H9 (cell line): ENCODE measurements around the gene DSG2. TPM values are rescaled to one million over a fixed set of nuclear protein-coding genes. Genes with fewer than 3 reads are reported as not detected.

ENCODE experiments used
- DNase-seq: peaks from one replicate; pipeline ENCODE4 v3.0.0-alpha.2; 2017
- H2AFZ ChIP-seq: one replicate; pipeline ENCODE4 v1.6.1; 2013; ENCODE audit warnings: mild to moderate bottlenecking, low read length, control low read depth, moderate library complexity
- H2AK5ac ChIP-seq: 2 replicates; pipeline ENCODE4 v1.6.1; 2013; ENCODE audit warnings: low read length, control low read depth, mixed read lengths; ENCODE audit not compliant: insufficient read length
- H2BK120ac ChIP-seq: one replicate; pipeline ENCODE4 v1.6.1; 2013; ENCODE audit warnings: low read depth, mild to moderate bottlenecking, low read length, control low read depth, inconsistent platforms; ENCODE audit not compliant: poor library complexity, severe bottlenecking
- H2BK12ac ChIP-seq: 2 replicates; pipeline ENCODE4 v1.6.1; 2013; ENCODE audit warnings: low read length, control low read depth, mixed read lengths, low read depth; ENCODE audit not compliant: insufficient read length
- H2BK15ac ChIP-seq: 2 replicates; pipeline ENCODE4 v1.6.1; 2013; ENCODE audit warnings: low read depth, low read length, control low read depth
- H2BK20ac ChIP-seq: one replicate; pipeline ENCODE4 v1.6.1; 2013; ENCODE audit warnings: low read depth, mild to moderate bottlenecking, low read length, control low read depth, inconsistent platforms; ENCODE audit not compliant: poor library complexity, severe bottlenecking
- H2BK5ac ChIP-seq: 2 replicates; pipeline ENCODE4 v1.6.1; 2013; ENCODE audit warnings: low read length, control low read depth, mixed read lengths; ENCODE audit not compliant: insufficient read length
- H3K14ac ChIP-seq: 2 replicates; pipeline ENCODE4 v1.6.1; 2013; ENCODE audit warnings: low read length, control low read depth; ENCODE audit not compliant: insufficient read depth
- H3K18ac ChIP-seq: 2 replicates; pipeline ENCODE4 v1.6.1; 2013; ENCODE audit warnings: low read depth, mild to moderate bottlenecking, mixed read lengths, low read length, control low read depth; ENCODE audit not compliant: insufficient read length
- H3K23ac ChIP-seq: 2 replicates; pipeline ENCODE4 v1.6.1; 2013; ENCODE audit warnings: low read length, control low read depth, mixed read lengths, low read depth; ENCODE audit not compliant: insufficient read length
- H3K23me2 ChIP-seq: 2 replicates; pipeline ENCODE4 v1.6.1; 2013; ENCODE audit warnings: low read depth, mild to moderate bottlenecking, mixed read lengths, low read length, control low read depth; ENCODE audit not compliant: insufficient read length, poor library complexity, severe bottlenecking
- H3K27ac ChIP-seq: 2 replicates; pipeline ENCODE4 v1.5.1; 2013; ENCODE audit warnings: low read length, control low read depth, mixed read lengths, low read depth; ENCODE audit not compliant: insufficient read length
- H3K27me3 ChIP-seq: 2 replicates; pipeline ENCODE4 v1.6.1; 2013; ENCODE audit warnings: low read length, control low read depth, inconsistent platforms; ENCODE audit not compliant: insufficient read depth
- H3K4ac ChIP-seq: 2 replicates; pipeline ENCODE4 v1.6.1; 2013; ENCODE audit warnings: low read depth, mild to moderate bottlenecking, control low read depth, inconsistent platforms, low read length, moderate library complexity
- H3K4me1 ChIP-seq: 2 replicates; pipeline ENCODE4 v1.6.1; 2013; ENCODE audit warnings: low read length, control low read depth, inconsistent platforms; ENCODE audit not compliant: insufficient read depth
- H3K4me2 ChIP-seq: 2 replicates; pipeline ENCODE4 v1.6.1; 2013; ENCODE audit warnings: low read length, control low read depth, mixed read lengths; ENCODE audit not compliant: insufficient read length, insufficient read depth
- H3K56ac ChIP-seq: 2 replicates; pipeline ENCODE4 v1.6.1; 2013; ENCODE audit warnings: low read depth, mild to moderate bottlenecking, mixed read lengths, low read length, control low read depth; ENCODE audit not compliant: insufficient read length
- H3K79me1 ChIP-seq: 2 replicates; pipeline ENCODE4 v1.6.1; 2013; ENCODE audit warnings: low read depth, mild to moderate bottlenecking, moderate library complexity, low read length, control low read depth, inconsistent platforms; ENCODE audit not compliant: insufficient read depth, poor library complexity, severe bottlenecking
- H3K79me2 ChIP-seq: 2 replicates; pipeline ENCODE4 v1.6.1; 2013; ENCODE audit warnings: low read length, control low read depth, inconsistent platforms; ENCODE audit not compliant: insufficient read depth
- H3K9ac ChIP-seq: 2 replicates; pipeline ENCODE4 v1.6.1; 2013; ENCODE audit warnings: low read length, control low read depth, mixed read lengths; ENCODE audit not compliant: insufficient read length; ENCODE audit errors: extremely low read depth
- H3K9me3 ChIP-seq: one replicate; pipeline ENCODE4 v1.6.1; 2013; ENCODE audit warnings: low read depth, low read length, inconsistent platforms; ENCODE audit not compliant: control insufficient read depth
- H3T11ph ChIP-seq: one replicate; pipeline ENCODE4 v1.6.1; 2013; ENCODE audit warnings: mild to moderate bottlenecking, low read length, control low read depth, inconsistent platforms
- H4K20me1 ChIP-seq: one replicate; pipeline ENCODE4 v1.6.1; 2013; ENCODE audit not compliant: control insufficient read depth, insufficient read length, insufficient read depth
- H4K5ac ChIP-seq: 2 replicates; pipeline ENCODE4 v1.6.1; 2013; ENCODE audit warnings: low read depth, mild to moderate bottlenecking, mixed read lengths, low read length, control low read depth; ENCODE audit not compliant: insufficient read length
- H4K8ac ChIP-seq: replicated peaks from 2 replicates; pipeline ENCODE4 v1.6.1; 2013; ENCODE audit warnings: low read length, control low read depth, mixed read lengths, low read depth; ENCODE audit not compliant: insufficient read length
- H4K91ac ChIP-seq: 2 replicates; pipeline ENCODE4 v1.6.1; 2013; ENCODE audit warnings: low read depth, mild to moderate bottlenecking, moderate library complexity, mixed read lengths, low read length, control low read depth; ENCODE audit not compliant: insufficient read length
- H3K27ac Mint-ChIP-seq, 3 experiments: 2 replicates in 2 of 3; 3 replicates in 1 of 3; pipeline ENCODE4 v1.8.0; 2020 to 2021; ENCODE audit warnings: mixed read lengths in 3 of 3, mild to moderate bottlenecking in 1 of 3, moderate library complexity in 1 of 3
- H3K27me3 Mint-ChIP-seq: 2 replicates; pipeline ENCODE4 v1.8.0; 2021; ENCODE audit warnings: low read depth, mild to moderate bottlenecking, moderate library complexity, mixed read lengths
- H3K36me3 Mint-ChIP-seq, 3 experiments: 2 replicates in 2 of 3; 3 replicates in 1 of 3; pipeline ENCODE4 v1.8.0; 2020 to 2021; ENCODE audit warnings: low read depth in 3 of 3, mixed read lengths in 3 of 3; ENCODE audit not compliant: insufficient read depth in 1 of 3
- H3K4me1 Mint-ChIP-seq, 2 experiments: 2 replicates each; pipeline ENCODE4 v1.8.0; 2020; ENCODE audit warnings: mixed read lengths in 2 of 2
- H3K4me3 Mint-ChIP-seq, 2 experiments: 2 replicates in 1 of 2; 3 replicates in 1 of 2; pipeline ENCODE4 v1.8.0; 2020 to 2021; ENCODE audit warnings: mild to moderate bottlenecking in 2 of 2, mixed read lengths in 2 of 2, moderate library complexity in 1 of 2
- H3K9me3 Mint-ChIP-seq, 2 experiments: 2 replicates in 1 of 2; 3 replicates in 1 of 2; pipeline ENCODE4 v1.8.0; 2020; ENCODE audit warnings: mild to moderate bottlenecking in 2 of 2, mixed read lengths in 2 of 2, moderate library complexity in 1 of 2
- WGBS: extraction: QIAGEN DNeasy Blood & Tissue Kit; methylation state at CpG from one replicate; pipeline ENCODE4 v1.1.7; 2013; ENCODE audit warnings: missing lambda C conversion rate, low lambda C conversion rate, mixed read lengths; ENCODE audit not compliant: insufficient read length; ENCODE audit errors: extremely low coverage; 5-methylcytosine and 5-hydroxymethylcytosine counted together
- total RNA-seq: library from RNA; stranded (reverse); gene quantifications from 2 replicates; pipeline ENCODE4 v1.2.1, GENCODE V29; 2021
- TF ChIP-seq, protein P1 (sequence below): fragments of 200-600 bp; sonication (generic); conservative IDR thresholded peaks from 3 replicates; pipeline ENCODE4 v1.8.0; 2021; ENCODE audit warnings: antibody characterized with exemption, mild to moderate bottlenecking

DSG2 gene
- total RNA-seq, 1 experiment from 2014 or later = 107 TPM

DNA sequence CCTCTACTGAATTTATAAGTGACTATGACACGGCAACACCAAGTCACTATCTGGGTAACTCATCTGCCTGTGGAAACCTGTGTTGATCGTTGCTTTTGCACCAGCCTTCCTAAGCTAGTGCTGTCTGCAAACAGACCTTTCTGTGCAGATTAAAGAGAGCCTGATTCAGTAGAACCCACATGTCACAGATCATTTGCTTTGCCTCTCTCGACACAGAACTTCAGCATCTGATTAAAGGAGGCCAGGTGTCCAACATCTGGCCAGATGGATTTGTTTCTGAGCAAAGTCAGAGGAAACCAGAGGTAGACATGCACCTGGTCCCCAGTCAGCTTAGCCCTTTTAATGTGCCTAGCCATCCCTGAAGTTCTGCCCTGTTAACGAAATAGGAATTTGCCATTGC is 78.7 kb downstream of the DSG2 start:
- H4K20me1 ChIP-seq = no peaks in the 10 kb centered on the region

More for the DNA sequence above, 78.7 kb downstream of the DSG2 start:
- no peak overlapping the region for H2BK120ac ChIP-seq
- Mint-ChIP-seq H3K36me3 (no peaks in the 10 kb centered on the region), H3K4me3 (no peak overlapping the region), H3K27ac (no peak overlapping the region), H3K9me3 (no peaks in the 10 kb centered on the region), H3K4me1 (peaks cover 6% of the 10 kb centered on the region in 2 experiments), H3K27me3 (no peaks in the 10 kb centered on the region; the same call in 1 of the 2 replicates)
- H2BK12ac ChIP-seq = no peak overlapping the region
- no peak overlapping the region for H3K4me2 ChIP-seq
- no peak overlapping the region for H3T11ph ChIP-seq
- no peak overlapping the region for H3K27ac ChIP-seq
- no peak overlapping the region for H4K91ac ChIP-seq
- H3K14ac ChIP-seq = no peak overlapping the region
- no peak overlapping the region for H3K23ac ChIP-seq
- H3K56ac ChIP-seq = no peak overlapping the region
- H2AK5ac ChIP-seq = no peak overlapping the region
- H3K23me2 ChIP-seq = no peaks in the 10 kb centered on the region
- H3K4me1 ChIP-seq = no peaks in the 10 kb centered on the region
- DNase-seq = no peak
- no peak overlapping the region for H2BK15ac ChIP-seq
- no peak overlapping the region for H2AFZ ChIP-seq
- H3K27me3 ChIP-seq = no peaks in the 10 kb centered on the region
- H3K18ac ChIP-seq = no peak overlapping the region
- no peak overlapping the region for H3K4ac ChIP-seq
- H3K9ac ChIP-seq = no peak overlapping the region
- no peaks in the 10 kb centered on the region for H3K79me1 ChIP-seq
- no peak overlapping the region for H4K8ac ChIP-seq
- no CpG with 5 or more reads among the region's 4 CpGs for WGBS
- H2BK5ac ChIP-seq = no peak overlapping the region
- H3K79me2 ChIP-seq = no peaks in the 10 kb centered on the region
- H2BK20ac ChIP-seq = no peak overlapping the region
- TF ChIP-seq, protein P1, sequence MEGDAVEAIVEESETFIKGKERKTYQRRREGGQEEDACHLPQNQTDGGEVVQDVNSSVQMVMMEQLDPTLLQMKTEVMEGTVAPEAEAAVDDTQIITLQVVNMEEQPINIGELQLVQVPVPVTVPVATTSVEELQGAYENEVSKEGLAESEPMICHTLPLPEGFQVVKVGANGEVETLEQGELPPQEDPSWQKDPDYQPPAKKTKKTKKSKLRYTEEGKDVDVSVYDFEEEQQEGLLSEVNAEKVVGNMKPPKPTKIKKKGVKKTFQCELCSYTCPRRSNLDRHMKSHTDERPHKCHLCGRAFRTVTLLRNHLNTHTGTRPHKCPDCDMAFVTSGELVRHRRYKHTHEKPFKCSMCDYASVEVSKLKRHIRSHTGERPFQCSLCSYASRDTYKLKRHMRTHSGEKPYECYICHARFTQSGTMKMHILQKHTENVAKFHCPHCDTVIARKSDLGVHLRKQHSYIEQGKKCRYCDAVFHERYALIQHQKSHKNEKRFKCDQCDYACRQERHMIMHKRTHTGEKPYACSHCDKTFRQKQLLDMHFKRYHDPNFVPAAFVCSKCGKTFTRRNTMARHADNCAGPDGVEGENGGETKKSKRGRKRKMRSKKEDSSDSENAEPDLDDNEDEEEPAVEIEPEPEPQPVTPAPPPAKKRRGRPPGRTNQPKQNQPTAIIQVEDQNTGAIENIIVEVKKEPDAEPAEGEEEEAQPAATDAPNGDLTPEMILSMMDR = no peak
- no peak overlapping the region for H4K5ac ChIP-seq
- H3K9me3 ChIP-seq = no peaks in the 10 kb centered on the region
